ENCODE measurements around the gene SAFB.

- TF ChIP-seq CTCF (conservative IDR thresholded peaks at IDR 0.05; ENCODE audit: low read length) = no peak
- TF ChIP-seq EZH2phosphoT487 (IDR thresholded peaks at IDR 0.05; ENCODE audit: borderline replicate concordance) = no peak
Measured at GRCh38 chr19:5635427-5635826, 12.5 kb downstream of the SAFB start.

Measured in Loucy (cell line).